Prostate gland (tissue), 2 donors: ENCODE results near the gene STRAP. TPM values are rescaled to one million over a fixed set of nuclear protein-coding genes. Genes with fewer than 3 reads are reported as not detected.

Source experiments
- DNase-seq: peaks from one replicate; pipeline ENCODE4 v3.0.0-alpha.2; 2019; ENCODE audit warnings: low spot score
- H3K27ac ChIP-seq, 2 donors: fragments of 200-600 bp; sonication (generic); 2 replicates each; pipeline ENCODE4 v1.5.1; 2017 to 2019
- H3K27me3 ChIP-seq: fragments of 200-600 bp; sonication (generic); replicated peaks from 2 replicates; pipeline ENCODE4 v1.5.1; 2019; ENCODE audit not compliant: insufficient read depth
- H3K36me3 ChIP-seq, 2 donors: fragments of 200-600 bp; sonication (generic); 1 replicate in 1 of 2; 2 replicates in 1 of 2; pipeline versions ENCODE4 v1.5.1 to v1.8.1; 2017 to 2019
- H3K4me1 ChIP-seq: fragments of 200-600 bp; sonication (generic); replicated peaks from 2 replicates; pipeline ENCODE4 v1.5.1; 2019
- H3K4me3 ChIP-seq, 2 donors: fragments of 200-600 bp; sonication (generic); 2 replicates each; pipeline ENCODE4 v1.5.1; 2017 to 2019
- H3K9me3 ChIP-seq: fragments of 200-600 bp; sonication (generic); 2 replicates; pipeline ENCODE4 v1.5.1; 2017
- POLR2A ChIP-seq: fragments of 450-650 bp; IDR thresholded peaks from one replicate; pipeline ENCODE4 v1.6.1; 2016; ENCODE audit warnings: antibody characterized with exemption, mild to moderate bottlenecking
- POLR2AphosphoS5 ChIP-seq: sonication (generic); formaldehyde crosslinking; IDR thresholded peaks from one replicate; pipeline ENCODE4 v1.6.1; 2017; ENCODE audit warnings: antibody characterized with exemption
- WGBS: methylation state at CpG from one replicate; pipeline ENCODE4 v1.1.5; 2018; 5-methylcytosine and 5-hydroxymethylcytosine counted together
- intact Hi-C: fragments of 100-400 bp; cut with DNase I; formaldehyde crosslinking; loops from one replicate; pipeline ENCODE4 v1.14.2; 2022
- total RNA-seq, 2 donors: library from RNA; depleted of rRNA; stranded (reverse); fragments of >200 nt; gene quantifications; one replicate each; pipeline ENCODE4 v1.1.0, GENCODE V29; 2016
- TF ChIP-seq, protein P1 (sequence below), 4 experiments: fragments of 200-600 bp in 2 of 4; fragments of 450-650 bp in 2 of 4; sonication (generic) in 2 of 4; IDR thresholded peaks; 1 replicate in 3 of 4; 2 replicates in 1 of 4; pipeline ENCODE4 v1.5.1; 2016 to 2019; ENCODE audit warnings: antibody characterized with exemption in 4 of 4, mild to moderate bottlenecking in 2 of 4, moderate library complexity in 2 of 4

Gene STRAP
- total RNA-seq: 10 to 100 TPM; 58.4 to 74.2 TPM

- peak; percentile 97 for DNase-seq
- H3K4me1 ChIP-seq: no peaks in the 10 kb centered on the region
- 0% methylated on average over 63 of the region's 63 CpGs for WGBS
- H3K9me3 ChIP-seq: no peaks in the 10 kb centered on the region
- intact Hi-C loops: no loop called here
- H3K27me3 ChIP-seq: no peaks in the 10 kb centered on the region
- peak within 1 kb of the TSS; percentile 98 to 99 for H3K27ac ChIP-seq
- H3K4me3 ChIP-seq: peak within 1 kb of the TSS; percentile 66 to 82
- TF ChIP-seq POLR2AphosphoS5 (peak; percentile 100), POLR2A (peak; percentile 100)
- TF ChIP-seq, protein P1, sequence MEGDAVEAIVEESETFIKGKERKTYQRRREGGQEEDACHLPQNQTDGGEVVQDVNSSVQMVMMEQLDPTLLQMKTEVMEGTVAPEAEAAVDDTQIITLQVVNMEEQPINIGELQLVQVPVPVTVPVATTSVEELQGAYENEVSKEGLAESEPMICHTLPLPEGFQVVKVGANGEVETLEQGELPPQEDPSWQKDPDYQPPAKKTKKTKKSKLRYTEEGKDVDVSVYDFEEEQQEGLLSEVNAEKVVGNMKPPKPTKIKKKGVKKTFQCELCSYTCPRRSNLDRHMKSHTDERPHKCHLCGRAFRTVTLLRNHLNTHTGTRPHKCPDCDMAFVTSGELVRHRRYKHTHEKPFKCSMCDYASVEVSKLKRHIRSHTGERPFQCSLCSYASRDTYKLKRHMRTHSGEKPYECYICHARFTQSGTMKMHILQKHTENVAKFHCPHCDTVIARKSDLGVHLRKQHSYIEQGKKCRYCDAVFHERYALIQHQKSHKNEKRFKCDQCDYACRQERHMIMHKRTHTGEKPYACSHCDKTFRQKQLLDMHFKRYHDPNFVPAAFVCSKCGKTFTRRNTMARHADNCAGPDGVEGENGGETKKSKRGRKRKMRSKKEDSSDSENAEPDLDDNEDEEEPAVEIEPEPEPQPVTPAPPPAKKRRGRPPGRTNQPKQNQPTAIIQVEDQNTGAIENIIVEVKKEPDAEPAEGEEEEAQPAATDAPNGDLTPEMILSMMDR (IDR thresholded peaks at IDR 0.05): no peak
- no peaks in the 10 kb centered on the region for H3K36me3 ChIP-seq
These were observed at the start of gene STRAP for GRCh38 chr12:15882118-15882971. STRAP (plus strand) TSS chr12:15882387; CDS start chr12:15882708, 321 bp downstream.

DNA sequence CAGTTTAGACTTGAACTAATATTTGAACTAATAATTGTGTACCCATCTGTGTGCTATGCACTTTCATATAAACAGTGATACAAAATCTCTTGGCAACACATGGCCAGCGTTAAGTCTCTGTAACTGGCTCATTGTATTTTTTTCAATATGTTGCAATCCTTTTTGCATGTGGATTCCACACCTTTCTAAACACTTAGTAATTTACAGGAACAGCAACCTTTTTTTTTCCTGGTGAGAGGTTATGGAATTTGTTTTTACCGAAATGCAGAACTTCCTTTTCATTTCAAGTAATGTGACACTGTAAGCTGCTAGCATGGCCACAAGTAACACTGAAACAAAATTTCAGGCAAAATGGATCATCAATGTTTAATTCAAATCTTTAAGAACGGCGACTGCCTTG is 47.6 kb upstream of the STRAP start:
- 76% methylated on average over 4 of the region's 4 CpGs for WGBS
- H3K27ac ChIP-seq: no peak overlapping the region

DNA sequence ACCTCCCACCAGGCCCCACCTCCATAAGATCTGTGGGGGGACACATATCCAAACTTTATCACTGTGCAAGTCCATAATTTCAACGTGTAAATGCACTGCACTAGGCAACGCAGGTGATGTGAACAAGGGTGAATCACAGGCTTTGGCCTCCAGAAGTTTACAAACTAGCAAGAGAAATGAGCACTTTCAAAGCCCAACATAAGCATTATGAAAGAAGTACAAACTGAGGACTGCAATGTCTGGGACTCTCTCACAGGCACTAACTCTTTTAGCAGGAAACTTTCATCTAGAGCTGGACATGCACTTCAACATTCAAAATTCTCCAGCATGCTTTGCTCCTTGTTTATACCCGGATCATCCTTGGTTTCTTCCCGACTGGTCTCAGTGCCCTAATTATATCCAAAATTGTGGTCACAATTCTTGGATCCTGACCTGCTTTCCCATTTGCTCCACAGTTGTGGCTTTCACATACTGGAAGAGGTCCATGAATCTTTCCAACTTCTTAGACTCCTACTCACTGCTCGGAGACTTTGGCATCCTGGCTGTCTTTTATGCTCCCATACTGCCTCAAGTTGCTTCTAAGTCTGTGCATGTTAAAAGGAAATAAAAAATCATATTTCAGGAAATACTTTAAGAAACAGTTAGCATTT is 44.9 kb upstream of the STRAP start:
- TF ChIP-seq, protein P1 (IDR thresholded peaks at IDR 0.05): no peak
- no peak for TF ChIP-seq POLR2A
- H3K4me3 ChIP-seq: no peak overlapping the region
- intact Hi-C loops: no loop called here
- WGBS: 73% methylated on average over 5 of the region's 5 CpGs
- no peaks in the 10 kb centered on the region for H3K27me3 ChIP-seq
- H3K27ac ChIP-seq: no peak overlapping the region
- H3K36me3 ChIP-seq: no peaks in the 10 kb centered on the region
- H3K9me3 ChIP-seq: no peaks in the 10 kb centered on the region
- H3K4me1 ChIP-seq: no peaks in the 10 kb centered on the region
- DNase-seq: no peak

More for the DNA sequence above, 47.6 kb upstream of the STRAP start:
- intact Hi-C loops: no loop called here
- Histone ChIP-seq H3K4me3 (no peak overlapping the region), H3K4me1 (no peaks in the 10 kb centered on the region), H3K27me3 (no peaks in the 10 kb centered on the region), H3K36me3 (no peaks in the 10 kb centered on the region), H3K9me3 (no peaks in the 10 kb centered on the region)
- no peak for DNase-seq
- no peak for TF ChIP-seq POLR2AphosphoS5
- TF ChIP-seq, protein P1 (IDR thresholded peaks at IDR 0.05): no peak
- TF ChIP-seq POLR2A: no peak

GRCh38 chr12:15839041-15839440 is 43.1 kb upstream of the STRAP start:
- 52% methylated on average over 2 of the region's 2 CpGs for WGBS
- no peak overlapping the region for H3K4me3 ChIP-seq
- TF ChIP-seq POLR2AphosphoS5: no peak
- H3K4me1 ChIP-seq: no peaks in the 10 kb centered on the region
- DNase-seq: no peak
- H3K27me3 ChIP-seq: no peaks in the 10 kb centered on the region
- no peak overlapping the region for H3K27ac ChIP-seq
- intact Hi-C loops: no loop called here
- H3K36me3 ChIP-seq: no peaks in the 10 kb centered on the region
- H3K9me3 ChIP-seq: no peaks in the 10 kb centered on the region

DNA sequence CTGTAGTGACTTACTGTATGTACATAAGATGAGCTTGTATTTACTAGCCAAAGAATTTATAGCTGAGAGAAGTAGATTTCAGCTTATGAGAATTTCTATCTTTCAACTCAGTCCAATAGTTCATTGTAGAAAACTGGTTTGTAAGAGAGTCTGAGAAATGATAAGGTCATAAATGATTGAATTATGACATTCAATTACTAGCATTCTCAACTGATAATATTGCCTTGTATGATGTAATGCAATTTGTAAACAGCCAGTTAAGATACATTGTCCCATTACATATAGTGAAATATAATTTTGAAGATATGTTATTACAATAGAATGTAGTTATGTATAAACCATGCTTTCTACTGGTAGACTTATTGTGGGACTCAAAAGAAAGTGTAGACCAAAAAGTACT is 42.5 kb upstream of the STRAP start:
- Histone ChIP-seq H3K4me1 (no peaks in the 10 kb centered on the region), H3K27ac (no peak overlapping the region), H3K9me3 (no peaks in the 10 kb centered on the region), H3K4me3 (no peak overlapping the region), H3K36me3 (no peaks in the 10 kb centered on the region), H3K27me3 (no peaks in the 10 kb centered on the region)
- intact Hi-C loops: no loop called here
- DNase-seq: no peak
- no peak for TF ChIP-seq POLR2AphosphoS5
